Right ventricle myocardium inferior (tissue), 1 donor: ENCODE results near the gene ZNF346. TPM values are rescaled to one million over a fixed set of nuclear protein-coding genes. Genes with fewer than 3 reads are reported as not detected.

Experiments used
- ATAC-seq: fragments of 200-7000 bp; cut with Tn5 transposase; one replicate; pipeline ENCODE4 v1.9.1; 2020; ENCODE audit warnings: mild to moderate bottlenecking, moderate library complexity
- DNase-seq: peaks from one replicate; pipeline ENCODE4 v3.0.0; 2021; ENCODE audit errors: missing footprints
- intact Hi-C: fragments of 100-400 bp; cut with DNase I; formaldehyde crosslinking; loops from one replicate; pipeline ENCODE4 v1.11.0; 2022
- total RNA-seq: library from RNA; stranded (reverse); fragmentation: NEBNext Ultra II Directional; extraction: Animal tissue kit (Norgen Biotek cat#: 25700); gene quantifications from one replicate; pipeline ENCODE4 v1.2.1, GENCODE V29; 2021
- donor health status: DM: no; HTN: yes; CAD: no; lungs with severe emphysema.

Gene ZNF346
- total RNA-seq, 1 donor from 2014 or later: 6.2 TPM

DNA sequence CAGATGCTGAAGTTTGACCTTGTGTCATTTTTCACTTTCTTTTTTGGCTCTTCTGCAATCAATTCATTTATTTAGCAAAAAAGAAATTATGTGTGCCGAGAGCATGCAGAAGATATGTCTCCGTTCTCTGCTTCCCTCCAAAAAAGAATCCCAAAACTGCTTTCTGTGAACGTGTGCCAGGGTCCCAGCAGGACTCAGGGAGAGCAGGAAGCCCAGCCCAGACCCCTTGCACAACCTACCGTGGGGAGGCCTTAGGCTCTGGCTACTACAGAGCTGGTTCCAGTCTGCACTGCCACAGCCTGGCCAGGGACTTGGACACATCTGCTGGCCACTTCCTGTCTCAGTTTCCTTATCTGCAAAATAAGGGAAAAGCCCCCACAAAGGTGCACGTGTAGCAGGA, 66.6 kb downstream of the ZNF346 start:
- peak; percentile 79 for DNase-seq
- ATAC-seq: peak; percentile 77
- intact Hi-C loops: no loop called here

DNA sequence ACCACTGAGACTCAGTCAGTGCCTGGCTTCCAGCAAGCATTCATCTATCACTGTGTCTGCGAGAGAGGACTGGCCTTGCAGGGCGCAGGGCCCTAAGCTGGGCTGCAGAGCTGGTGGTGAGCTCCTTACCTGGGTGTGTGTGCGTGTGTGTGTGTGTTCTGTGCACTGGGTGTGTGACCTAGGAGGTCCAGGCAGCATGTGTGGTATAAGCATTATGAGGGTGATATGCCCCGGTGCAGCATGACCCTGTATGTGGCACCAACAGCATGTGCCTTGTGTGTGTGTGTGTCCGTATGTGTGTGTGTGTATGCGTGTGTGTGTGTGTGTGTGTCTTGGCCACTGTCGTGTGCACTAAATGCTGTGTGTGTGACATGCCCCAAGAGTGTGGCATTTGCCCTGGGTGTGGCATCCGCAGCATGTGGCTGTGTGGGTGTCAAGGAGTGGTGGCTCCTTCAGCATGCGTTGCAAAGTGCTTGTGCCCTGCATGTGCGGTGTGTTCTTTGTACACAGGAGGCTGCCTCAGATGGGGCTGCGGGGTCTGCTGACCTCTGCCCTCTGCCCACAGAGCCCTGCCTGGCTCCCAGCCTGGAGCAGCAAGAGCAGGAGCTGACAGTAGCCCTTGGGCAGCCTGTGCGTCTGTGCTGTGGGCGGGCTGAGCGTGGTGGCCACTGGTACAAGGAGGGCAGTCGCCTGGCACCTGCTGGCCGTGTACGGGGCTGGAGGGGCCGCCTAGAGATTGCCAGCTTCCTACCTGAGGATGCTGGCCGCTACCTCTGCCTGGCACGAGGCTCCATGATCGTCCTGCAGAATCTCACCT, 67.5 kb downstream of the ZNF346 start:
- no peak for ATAC-seq

DNA sequence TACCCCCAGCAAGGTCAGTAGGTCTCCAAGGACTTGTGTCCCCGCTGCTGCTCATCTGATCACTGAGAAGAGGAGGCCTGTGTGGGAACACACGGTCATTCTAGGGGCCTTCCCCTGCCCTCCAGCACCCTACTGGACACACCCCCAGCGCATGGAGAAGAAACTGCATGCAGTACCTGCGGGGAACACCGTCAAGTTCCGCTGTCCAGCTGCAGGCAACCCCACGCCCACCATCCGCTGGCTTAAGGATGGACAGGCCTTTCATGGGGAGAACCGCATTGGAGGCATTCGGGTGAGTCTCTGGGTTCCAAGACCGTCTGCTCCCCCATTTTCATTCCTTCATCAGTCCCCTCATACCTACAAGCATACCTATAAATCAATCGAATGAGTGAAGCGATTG, 68.3 kb downstream of the ZNF346 start:
- ATAC-seq (no peak), DNase-seq (no peak)
- intact Hi-C loops: no loop called here

More for the DNA sequence above, 67.5 kb downstream of the ZNF346 start:
- DNase-seq: no peak
- intact Hi-C loops: no loop called here

DNA sequence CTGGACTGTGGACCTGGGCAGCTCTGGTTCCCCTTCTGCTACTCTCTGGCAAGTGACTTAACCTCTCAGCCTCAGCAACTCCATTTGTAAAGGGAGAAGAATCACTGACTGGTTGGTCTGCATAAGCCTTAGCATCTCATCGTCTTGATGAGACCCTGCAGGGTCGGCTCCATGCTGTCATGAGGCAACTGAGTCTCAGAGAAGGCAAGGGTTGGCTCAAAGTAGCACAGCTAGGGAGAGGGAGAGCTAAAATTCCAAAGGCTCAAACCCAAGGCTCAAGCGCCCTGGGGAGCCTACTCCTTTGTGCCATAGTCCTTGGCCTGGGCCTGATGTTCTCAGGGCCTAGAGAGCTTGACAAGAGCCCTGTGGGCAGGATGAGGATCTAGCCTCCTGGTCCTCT, 68.7 kb downstream of the ZNF346 start:
- intact Hi-C loops: no loop called here
- ATAC-seq: no peak
- DNase-seq: no peak

GRCh38 chr5:177092178-177093081, 69.9 kb downstream of the ZNF346 start:
- no peak for ATAC-seq
- intact Hi-C loops: no loop called here
- DNase-seq: no peak

DNA sequence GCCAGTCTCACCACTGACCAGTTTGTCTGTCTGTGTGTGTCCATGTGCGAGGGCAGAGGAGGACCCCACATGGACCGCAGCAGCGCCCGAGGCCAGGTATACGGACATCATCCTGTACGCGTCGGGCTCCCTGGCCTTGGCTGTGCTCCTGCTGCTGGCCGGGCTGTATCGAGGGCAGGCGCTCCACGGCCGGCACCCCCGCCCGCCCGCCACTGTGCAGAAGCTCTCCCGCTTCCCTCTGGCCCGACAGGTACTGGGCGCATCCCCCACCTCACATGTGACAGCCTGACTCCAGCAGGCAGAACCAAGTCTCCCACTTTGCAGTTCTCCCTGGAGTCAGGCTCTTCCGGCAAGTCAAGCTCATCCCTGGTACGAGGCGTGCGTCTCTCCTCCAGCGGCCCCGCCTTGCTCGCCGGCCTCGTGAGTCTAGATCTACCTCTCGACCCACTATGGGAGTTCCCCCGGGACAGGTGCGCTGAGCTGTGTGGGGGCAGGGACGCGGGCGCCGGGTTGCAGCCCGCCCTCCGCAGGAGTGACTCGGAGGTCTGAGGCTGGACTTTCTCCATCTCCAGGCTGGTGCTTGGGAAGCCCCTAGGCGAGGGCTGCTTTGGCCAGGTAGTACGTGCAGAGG, 70.7 kb downstream of the ZNF346 start:
- intact Hi-C loops: no loop called here
- peak; percentile 67 for DNase-seq
- ATAC-seq: no peak

DNA sequence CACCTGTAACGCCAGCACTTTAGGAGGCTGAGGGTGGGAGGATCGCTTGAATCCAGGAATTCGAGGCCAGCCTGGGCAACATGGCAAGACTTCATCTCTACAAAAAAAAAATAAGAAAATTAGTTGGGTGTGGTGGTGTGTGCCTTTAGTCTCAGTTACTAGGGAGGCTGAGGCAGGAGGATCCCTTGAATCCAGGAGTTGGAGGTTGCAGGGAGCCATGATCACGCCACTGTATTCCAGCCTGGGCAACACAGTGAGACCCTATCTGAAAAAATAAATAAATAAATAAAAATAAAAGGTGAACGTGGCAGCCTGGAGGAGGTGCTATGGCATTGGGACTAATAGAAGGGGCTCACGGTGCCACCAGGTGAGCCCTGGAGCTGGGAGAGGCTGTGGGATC, 71.3 kb downstream of the ZNF346 start:
- DNase-seq (no peak), ATAC-seq (no peak)
- intact Hi-C loops: no loop called here

- ATAC-seq (peak; percentile 85), DNase-seq (peak; percentile 91)
- intact Hi-C loops: no loop called here
These were observed 72.0 kb downstream of the ZNF346 start for GRCh38 chr5:177094224-177095087.

DNA sequence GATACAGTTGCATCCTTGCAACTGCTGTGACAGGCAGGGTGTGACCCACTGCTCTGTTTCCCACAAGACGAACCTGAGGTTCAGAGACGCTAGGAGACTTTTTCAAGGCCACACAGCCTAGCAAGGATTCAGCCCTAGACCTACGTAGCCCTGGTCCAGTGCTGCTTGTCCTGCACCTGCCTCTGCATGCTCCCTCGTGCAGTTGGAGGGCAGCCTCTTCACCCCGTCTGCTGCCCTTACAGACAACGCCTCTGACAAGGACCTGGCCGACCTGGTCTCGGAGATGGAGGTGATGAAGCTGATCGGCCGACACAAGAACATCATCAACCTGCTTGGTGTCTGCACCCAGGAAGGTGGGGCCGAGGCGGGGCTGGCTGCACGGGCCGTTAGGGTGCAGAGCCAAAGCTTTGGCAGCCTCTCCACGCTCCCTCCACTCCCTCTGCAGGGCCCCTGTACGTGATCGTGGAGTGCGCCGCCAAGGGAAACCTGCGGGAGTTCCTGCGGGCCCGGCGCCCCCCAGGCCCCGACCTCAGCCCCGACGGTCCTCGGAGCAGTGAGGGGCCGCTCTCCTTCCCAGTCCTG, 72.7 kb downstream of the ZNF346 start:
- ATAC-seq (no peak), DNase-seq (no peak)
- intact Hi-C loops: no loop called here

DNA sequence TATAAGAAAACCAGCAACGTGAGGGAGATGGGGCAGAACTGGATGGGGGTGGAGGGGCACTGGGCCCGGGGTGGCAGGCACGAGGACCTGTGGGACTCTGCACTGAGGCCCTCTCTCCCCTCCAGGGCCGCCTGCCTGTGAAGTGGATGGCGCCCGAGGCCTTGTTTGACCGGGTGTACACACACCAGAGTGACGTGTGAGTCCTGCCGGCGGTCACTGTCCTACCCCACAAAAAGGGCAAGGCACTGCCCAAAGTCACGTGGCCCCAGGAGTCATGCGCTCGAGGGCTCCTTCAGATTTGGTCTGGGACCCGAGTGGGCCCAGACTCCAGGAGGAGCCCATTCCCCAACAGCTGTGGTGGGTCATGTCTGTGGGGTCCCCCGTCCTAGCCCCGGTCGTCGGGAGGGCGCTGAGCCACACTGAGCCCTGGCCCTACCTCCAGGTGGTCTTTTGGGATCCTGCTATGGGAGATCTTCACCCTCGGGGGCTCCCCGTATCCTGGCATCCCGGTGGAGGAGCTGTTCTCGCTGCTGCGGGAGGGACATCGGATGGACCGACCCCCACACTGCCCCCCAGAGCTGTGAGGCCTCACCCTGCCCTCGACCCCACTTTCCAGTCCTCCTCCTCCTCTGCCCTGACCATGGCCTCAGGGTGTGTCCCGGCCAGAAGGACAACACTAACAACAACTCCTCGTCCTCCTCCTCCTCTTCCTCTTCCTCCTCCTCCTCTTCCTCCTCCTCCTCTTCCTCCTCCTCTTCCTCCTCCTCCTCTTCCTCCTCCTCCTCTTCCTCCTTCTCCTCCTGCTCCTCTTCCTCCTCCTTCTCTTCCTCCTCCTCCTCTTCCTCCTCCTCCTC, 73.9 kb downstream of the ZNF346 start:
- intact Hi-C loops: no loop called here
- peak; percentile 45 for DNase-seq
- ATAC-seq: no peak

DNA sequence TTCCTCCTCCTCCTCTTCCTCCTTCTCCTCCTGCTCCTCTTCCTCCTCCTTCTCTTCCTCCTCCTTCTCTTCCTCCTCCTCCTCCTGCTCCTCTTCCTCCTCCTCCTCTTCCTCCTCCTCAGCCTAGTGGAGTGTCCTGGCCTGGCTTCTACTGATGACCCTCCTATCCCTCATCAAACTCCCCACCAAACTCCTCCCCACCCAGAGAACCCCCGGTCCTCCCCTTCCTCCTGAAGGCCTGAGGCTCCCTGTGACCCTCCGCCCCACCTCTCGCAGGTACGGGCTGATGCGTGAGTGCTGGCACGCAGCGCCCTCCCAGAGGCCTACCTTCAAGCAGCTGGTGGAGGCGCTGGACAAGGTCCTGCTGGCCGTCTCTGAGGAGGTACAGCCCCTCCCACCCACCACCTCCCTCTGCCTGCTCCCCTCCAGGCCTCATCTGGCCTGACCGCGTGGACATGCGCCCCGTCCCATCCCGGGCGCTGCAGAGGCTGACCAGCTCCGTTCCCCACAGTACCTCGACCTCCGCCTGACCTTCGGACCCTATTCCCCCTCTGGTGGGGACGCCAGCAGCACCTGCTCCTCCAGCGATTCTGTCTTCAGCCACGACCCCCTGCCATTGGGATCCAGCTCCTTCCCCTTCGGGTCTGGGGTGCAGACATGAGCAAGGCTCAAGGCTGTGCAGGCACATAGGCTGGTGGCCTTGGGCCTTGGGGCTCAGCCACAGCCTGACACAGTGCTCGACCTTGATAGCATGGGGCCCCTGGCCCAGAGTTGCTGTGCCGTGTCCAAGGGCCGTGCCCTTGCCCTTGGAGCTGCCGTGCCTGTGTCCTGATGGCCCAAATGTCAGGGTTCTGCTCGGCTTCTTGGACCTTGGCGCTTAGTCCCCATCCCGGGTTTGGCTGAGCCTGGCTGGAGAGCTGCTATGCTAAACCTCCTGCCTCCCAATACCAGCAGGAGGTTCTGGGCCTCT, 74.8 kb downstream of the ZNF346 start:
- peak; percentile 64 for DNase-seq
- ATAC-seq: no peak
- intact Hi-C loops: no loop called here

GRCh38 chr5:177098120-177098469, 75.6 kb downstream of the ZNF346 start:
- intact Hi-C loops: no loop called here
- ATAC-seq (no peak), DNase-seq (no peak)

- intact Hi-C loops: no loop called here
- peak; percentile 66 for DNase-seq
- ATAC-seq: peak; percentile 27
These were observed 76.1 kb downstream of the ZNF346 start for GRCh38 chr5:177098470-177099141.

GRCh38 chr5:177099422-177100093, 77.1 kb downstream of the ZNF346 start:
- intact Hi-C loops: no loop called here
- DNase-seq (no peak), ATAC-seq (no peak)

GRCh38 chr5:177100714-177101121, 78.2 kb downstream of the ZNF346 start:
- DNase-seq: peak; percentile 52
- intact Hi-C loops: no loop called here
- no peak for ATAC-seq
